B cell (primary cell): ENCODE results near the gene RPRD1B. TPM values are rescaled to one million over a fixed set of nuclear protein-coding genes. Genes with fewer than 3 reads are reported as not detected.

ENCODE experiments used
- ATAC-seq: fragments of 200-7000 bp; cut with Tn5 transposase; one replicate; pipeline ENCODE4 v1.10.0; 2021; ENCODE audit warnings: low read depth, mild to moderate bottlenecking, moderate number of reproducible peaks, moderate library complexity
- CTCF ChIA-PET: fragments of 350-600 bp; sonication (Branson Sonifier 250); formaldehyde crosslinking; loops from one replicate; lab custom pipeline; 2021; ENCODE audit warnings: antibody characterized with exemption, inconsistent platforms; lab: Charles Lee
- POLR2A ChIA-PET: fragments of 350-600 bp; sonication (Branson Sonifier 250); formaldehyde crosslinking; loops from one replicate; lab custom pipeline; 2021; ENCODE audit warnings: antibody characterized with exemption; lab: Charles Lee
- DNase-seq: peaks from one replicate; pipeline ENCODE4 v3.0.0; 2013
- H2AFZ ChIP-seq: 2 replicates; pipeline ENCODE4 v1.6.1; 2012; ENCODE audit warnings: mild to moderate bottlenecking, low read depth, low read length; ENCODE audit not compliant: insufficient read depth, poor library complexity, severe bottlenecking
- H3K27ac ChIP-seq, 2 donors: 1 replicate in 1 of 2; 2 replicates in 1 of 2; pipeline ENCODE4 v1.5.1; 2012 to 2013; ENCODE audit warnings: low read length in 2 of 2, mild to moderate bottlenecking in 2 of 2, moderate library complexity in 1 of 2
- H3K27me3 ChIP-seq, 4 experiments: fragments of 200-600 bp in 1 of 4; sonication (generic) in 1 of 4; replicated peaks in 1 of 4; 1 replicate in 2 of 4; 2 replicates in 2 of 4; pipeline versions ENCODE4 v1.6.1 to v1.7.0; 2013 to 2016; ENCODE audit warnings: low read length in 3 of 4, mild to moderate bottlenecking in 2 of 4, mixed read lengths in 1 of 4, moderate library complexity in 1 of 4; ENCODE audit not compliant: insufficient read depth in 4 of 4, control insufficient read depth in 3 of 4; ENCODE audit errors: control extremely low read depth in 1 of 4
- H3K36me3 ChIP-seq, 2 experiments: replicated peaks in 1 of 2; 1 replicate in 1 of 2; 2 replicates in 1 of 2; pipeline versions ENCODE4 v1.6.1 to v1.7.1; 2013; ENCODE audit warnings: low read length in 1 of 2; ENCODE audit not compliant: insufficient read depth in 2 of 2, control insufficient read depth in 1 of 2; ENCODE audit errors: control extremely low read depth in 1 of 2, extremely low read depth in 1 of 2
- H3K4me1 ChIP-seq, 2 donors: fragments of 200-600 bp in 1 of 2; sonication (generic) in 1 of 2; 1 replicate in 1 of 2; 2 replicates in 1 of 2; pipeline versions ENCODE4 v1.5.1 to v1.6.1; 2013 to 2017; ENCODE audit warnings: low read length in 2 of 2; ENCODE audit not compliant: control insufficient read depth in 2 of 2, insufficient read depth in 2 of 2
- H3K4me2 ChIP-seq: replicated peaks from 2 replicates; pipeline ENCODE3; 2012; ENCODE audit warnings: mild to moderate bottlenecking, low read depth, low read length; ENCODE audit not compliant: poor library complexity, severe bottlenecking
- H3K4me3 ChIP-seq, 5 experiments: fragments of 200-600 bp in 1 of 5; sonication (generic) in 1 of 5; 1 replicate in 3 of 5; 2 replicates in 2 of 5; pipeline versions ENCODE4 v1.5.1 to v1.7.0; 2011 to 2016; ENCODE audit warnings: low read length in 4 of 5, mild to moderate bottlenecking in 4 of 5, low read depth in 2 of 5, control low read depth in 1 of 5, moderate library complexity in 1 of 5; ENCODE audit not compliant: insufficient read depth in 1 of 5; ENCODE audit errors: control extremely low read depth in 1 of 5, extremely low read depth in 1 of 5
- H3K79me2 ChIP-seq: fragments of 200-600 bp; sonication (generic); one replicate; pipeline ENCODE4 v1.6.0; 2016; ENCODE audit warnings: low read length; ENCODE audit not compliant: control insufficient read depth, insufficient read depth
- H3K9ac ChIP-seq: fragments of 200-600 bp; sonication (generic); 2 replicates; pipeline ENCODE4 v1.6.1; 2017; ENCODE audit warnings: mild to moderate bottlenecking, low read length, moderate library complexity
- H3K9me3 ChIP-seq, 3 donors: one replicate each; pipeline versions ENCODE4 v1.6.1 to v1.7.1; 2013; ENCODE audit warnings: low read length in 2 of 3; ENCODE audit not compliant: control insufficient read depth in 2 of 3, insufficient read depth in 1 of 3; ENCODE audit errors: control extremely low read depth in 1 of 3
- H4K20me1 ChIP-seq: 2 replicates; pipeline ENCODE4 v1.6.0; 2012; ENCODE audit warnings: mild to moderate bottlenecking, low read length; ENCODE audit not compliant: insufficient read depth, control insufficient read depth, poor library complexity, severe bottlenecking
- H3K27ac Mint-ChIP-seq: one replicate; pipeline ENCODE4 v1.8.0; 2021; ENCODE audit warnings: mixed read lengths
- H3K27me3 Mint-ChIP-seq: one replicate; pipeline ENCODE4 v1.8.0; 2021; ENCODE audit warnings: mixed read lengths
- H3K4me1 Mint-ChIP-seq: one replicate; pipeline ENCODE4 v1.8.0; 2021; ENCODE audit warnings: mixed read lengths
- H3K4me3 Mint-ChIP-seq: one replicate; pipeline ENCODE4 v1.8.0; 2021; ENCODE audit warnings: mixed read lengths
- H3K9me3 Mint-ChIP-seq: one replicate; pipeline ENCODE4 v1.8.0; 2022; ENCODE audit warnings: mixed read lengths; ENCODE audit not compliant: insufficient read depth
- CTCF ChIP-seq: fragments of 200-600 bp; IDR thresholded peaks from one replicate; pipeline ENCODE4 v1.8.0; 2022; ENCODE audit warnings: antibody characterized with exemption, mild to moderate bottlenecking
- EZH2 ChIP-seq: IDR thresholded peaks from 2 replicates; pipeline ENCODE4 v1.6.1; 2012; ENCODE audit warnings: borderline replicate concordance, low read depth, mild to moderate bottlenecking, moderate library complexity, low read length; ENCODE audit not compliant: insufficient read depth, poor library complexity, severe bottlenecking
- WGBS: methylation state at CpG from one replicate; pipeline ENCODE4 v1.1.5; 2013; ENCODE audit warnings: missing lambda C conversion rate; ENCODE audit not compliant: insufficient coverage; 5-methylcytosine and 5-hydroxymethylcytosine counted together
- intact Hi-C: fragments of 100-400 bp; cut with micrococcal nuclease; formaldehyde crosslinking; loops from one replicate; pipeline ENCODE4 v1.10.0; 2022
- polyA plus RNA-seq: library from polyadenylated mRNA; depleted of rRNA; stranded (reverse); fragments of >200 nt; gene quantifications from 2 replicates; pipeline ENCODE4 v1.2.3, GENCODE V29; 2012
- total RNA-seq, 2 donors: library from RNA; stranded (reverse); fragments of 120-200 nt in 1 of 2; gene quantifications; 1 replicate in 1 of 2; 2 replicates in 1 of 2; pipeline versions ENCODE4 v1.2.3 to v1.2.4, GENCODE V29; 2013 to 2022

Gene RPRD1B
- total and polyA plus RNA-seq, 2 donors (not counting 1 experiment from before 2014, with no cell fraction given) = 6.0 to 54.9 TPM

GRCh38 chr20:38127920-38128528 is 94.5 kb downstream of the RPRD1B start:
- Histone ChIP-seq H3K4me1 (no peaks in the 10 kb centered on the region), H2AFZ (no peak overlapping the region), H3K9me3 (no peaks in the 10 kb centered on the region), H3K9ac (no peak overlapping the region), H3K4me2 (no peak overlapping the region), H3K4me3 (no peak overlapping the region), H3K36me3 (no peaks in the 10 kb centered on the region), H3K27me3 (no peaks in the 10 kb centered on the region), H3K79me2 (no peaks in the 10 kb centered on the region), H4K20me1 (no peaks in the 10 kb centered on the region), H3K27ac (no peak overlapping the region)
- POLR2A ChIA-PET = interaction anchor here (0.6 kb wide), 1 partner anchor 8 kb away, joined by 4 read pairs; no protein-coding TSS in a partner anchor
- Mint-ChIP-seq H3K27me3 (no peaks in the 10 kb centered on the region), H3K9me3 (no peaks in the 10 kb centered on the region), H3K27ac (no peak overlapping the region), H3K4me1 (no peaks in the 10 kb centered on the region), H3K4me3 (no peak overlapping the region)
- DNase-seq (no peak), ATAC-seq (no peak)
- CTCF ChIA-PET = interaction anchor here (0.8 kb wide), 1 partner anchor 48 kb away, joined by 3 read pairs; no protein-coding TSS in a partner anchor
- TF ChIP-seq EZH2 = no peak
- no peak for TF ChIP-seq CTCF
- intact Hi-C loops = no loop called here
- WGBS = 89% methylated on average over 7 of the region's 9 CpGs

GRCh38 chr20:38128691-38129090 is 95.1 kb downstream of the RPRD1B start:
- Histone ChIP-seq H2AFZ (no peak overlapping the region), H4K20me1 (no peaks in the 10 kb centered on the region), H3K4me3 (no peak overlapping the region), H3K36me3 (no peaks in the 10 kb centered on the region), H3K4me1 (no peaks in the 10 kb centered on the region), H3K79me2 (no peaks in the 10 kb centered on the region), H3K9ac (no peak overlapping the region), H3K9me3 (no peaks in the 10 kb centered on the region), H3K4me2 (no peak overlapping the region), H3K27ac (no peak overlapping the region), H3K27me3 (no peaks in the 10 kb centered on the region)
- ChIA-PET POLR2A (interaction anchor here (0.6 kb wide), 1 partner anchor 8 kb away, joined by 4 read pairs; no protein-coding TSS in a partner anchor), CTCF (interaction anchor here (1.4 kb wide), 1 partner anchor 71 kb away, joined by 6 read pairs; no protein-coding TSS in a partner anchor)
- ATAC-seq = no peak
- no peaks in the 10 kb centered on the region for H3K27me3 Mint-ChIP-seq
- intact Hi-C loops = no loop called here
- WGBS = 100% methylated on average over 2 of the region's 2 CpGs
- H3K4me3 Mint-ChIP-seq = no peak overlapping the region
- no peak overlapping the region for H3K27ac Mint-ChIP-seq
- no peaks in the 10 kb centered on the region for H3K4me1 Mint-ChIP-seq
- TF ChIP-seq CTCF = no peak
- TF ChIP-seq EZH2 = no peak
- H3K9me3 Mint-ChIP-seq = no peaks in the 10 kb centered on the region
- DNase-seq = no peak
